ENCODE results near the gene HPCAL4.
A peak's percentile ranks its signal among the peaks of the same experiment; 100 is the strongest.

The HPCAL4 gene

DNA sequence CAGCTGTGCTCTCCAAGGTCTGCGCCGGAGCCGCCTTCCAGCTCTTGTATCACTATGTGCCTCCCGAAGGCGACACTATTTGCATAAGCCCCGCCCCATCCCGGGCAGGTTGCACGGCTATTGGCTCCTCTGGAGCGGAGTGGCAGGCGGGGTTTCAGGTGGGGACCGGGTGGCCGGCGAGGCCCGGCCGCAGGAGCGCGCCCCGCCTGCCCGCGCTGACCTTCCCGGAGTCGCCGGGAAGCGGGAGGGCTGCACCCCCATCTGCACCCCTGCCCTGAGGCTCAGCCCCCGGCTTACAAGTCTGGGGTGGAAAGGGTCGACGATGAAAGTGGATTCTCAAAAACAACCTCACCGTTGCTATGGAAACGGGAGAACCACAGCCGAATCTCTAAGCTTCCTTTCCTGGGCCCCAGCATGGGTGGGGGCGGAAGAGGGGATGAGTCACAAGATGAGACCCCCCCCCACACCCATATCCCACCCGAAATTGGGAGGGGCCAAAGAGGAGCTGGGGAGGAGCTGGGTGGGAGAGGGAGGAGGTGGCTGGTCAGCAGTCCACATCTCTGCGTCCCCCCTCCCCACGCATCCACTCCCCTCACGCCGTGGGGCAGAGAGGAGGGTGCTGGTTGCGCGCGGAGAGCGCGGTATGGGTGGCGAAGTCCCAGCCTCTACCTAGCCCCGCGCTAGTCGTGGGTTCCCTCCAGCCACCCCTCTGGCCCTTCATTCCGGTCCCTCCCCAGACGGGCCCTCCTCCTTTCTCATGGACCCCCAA, at the start of gene HPCAL4:
TSS of gene HPCAL4 (minus strand) at position 51 of the 769 bp plus-strand sequence. CDS start 6,830 bp downstream, outside the sequence.
- Histone ChIP-seq H3K27ac (ENCODE audit: low read length) (no peak within 1 kb of the TSS), H3K27me3 (ENCODE audit: insufficient read depth, low read length) (peaks cover 100% of the 10 kb centered on the region), H3K36me3 (ENCODE audit: insufficient read depth, low read depth, low read length) (no peaks in the 10 kb centered on the region), H3K9me3 (ENCODE audit: insufficient read depth, low read depth, low read length) (no peaks in the 10 kb centered on the region), H3K4me1 (ENCODE audit: insufficient read depth, low read length) (peaks cover 8% of the 10 kb centered on the region; the same call in 1 of the 2 replicates), H3K9ac (ENCODE audit: low read depth, low read length) (no peak within 1 kb of the TSS), H3K4me3 (ENCODE audit: low read length) (peak within 1 kb of the TSS; percentile 56; the same call in 1 of the 2 replicates)

DNA sequence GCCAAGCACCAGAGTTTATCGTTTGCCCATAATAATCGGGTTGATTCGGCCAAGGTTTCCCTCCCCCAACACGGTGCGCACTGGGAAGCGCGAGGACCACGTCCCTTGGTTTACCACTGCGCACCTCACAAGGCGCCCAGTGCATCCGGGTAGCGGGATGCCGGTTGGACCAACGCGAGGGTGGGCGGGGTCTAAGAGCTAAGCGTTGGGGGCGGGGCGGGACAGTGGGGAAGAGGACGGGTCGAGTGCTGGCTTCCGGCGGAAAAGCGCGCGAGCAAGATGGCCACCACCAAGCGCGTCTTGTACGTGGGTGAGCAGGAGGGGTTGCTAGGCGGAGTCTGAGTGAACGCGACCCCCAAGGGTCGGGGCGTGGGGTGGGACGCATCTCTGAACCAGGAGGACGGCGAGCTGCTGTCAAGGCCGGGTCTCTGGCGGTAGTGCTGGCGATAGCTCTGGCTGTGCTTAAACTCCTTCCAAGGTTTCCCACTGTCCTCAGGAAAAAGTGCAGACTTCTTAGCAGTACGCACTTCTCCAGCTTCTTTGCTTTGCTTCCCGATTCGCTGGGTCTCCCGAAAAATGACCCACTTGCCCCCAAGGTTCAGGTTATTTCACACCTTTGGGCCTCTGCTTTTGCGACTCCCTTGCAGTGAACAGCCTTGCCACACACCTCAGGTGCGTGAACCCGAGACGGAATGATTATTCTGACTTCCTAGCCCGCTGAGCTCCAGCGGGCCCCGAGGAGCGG, 47.6 kb upstream of the HPCAL4 start, which contains the start of gene PPIE:
TSS of gene PPIE (plus strand) at position 261 of the 745 bp plus-strand sequence. CDS start at position 280, 19 bp downstream.
- Histone ChIP-seq H3K4me1 (ENCODE audit: insufficient read depth, low read length) (peaks cover 5% of the 10 kb centered on the region), H3K4me3 (ENCODE audit: low read length) (peak within 1 kb of the TSS; percentile 81), H3K9me3 (ENCODE audit: insufficient read depth, low read depth, low read length) (no peaks in the 10 kb centered on the region), H3K9ac (ENCODE audit: low read depth, low read length) (peak within 1 kb of the TSS; percentile 87), H3K27me3 (ENCODE audit: insufficient read depth, low read length) (peaks cover 45% of the 10 kb centered on the region), H3K36me3 (ENCODE audit: insufficient read depth, low read depth, low read length) (peaks cover 37% of the 10 kb centered on the region), H3K27ac (ENCODE audit: low read length) (no peak within 1 kb of the TSS)

DNA sequence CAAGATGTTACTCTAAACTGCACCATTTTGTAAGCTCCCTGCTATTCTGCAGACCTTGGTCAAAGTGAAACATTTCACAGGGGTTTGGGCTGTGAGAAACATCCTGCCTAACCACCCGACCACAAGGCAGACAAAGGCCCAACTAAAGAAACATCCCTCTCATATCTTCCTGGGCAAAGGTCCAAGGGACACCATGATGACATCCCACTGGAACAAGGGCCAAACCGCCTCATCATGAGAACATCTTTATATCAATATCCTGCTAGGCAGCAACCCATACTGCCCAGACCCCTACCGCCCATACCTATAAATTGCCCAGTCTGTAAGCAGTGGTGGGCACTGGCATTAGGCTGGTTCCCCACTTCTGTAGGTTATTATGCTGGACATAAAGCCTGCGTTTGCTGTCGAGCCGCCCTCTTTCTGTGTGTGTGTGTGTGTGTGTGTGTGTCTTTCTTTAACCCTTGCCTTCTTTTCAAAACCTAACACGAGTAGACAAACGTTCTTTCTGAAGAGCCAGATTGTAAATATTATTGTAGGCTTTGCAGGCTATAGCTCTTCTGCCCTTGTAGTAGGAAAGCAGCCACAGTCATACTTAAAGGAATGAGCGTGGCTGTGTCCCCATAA, 46.4 kb upstream of the HPCAL4 start:
- Histone ChIP-seq H3K27me3 (ENCODE audit: insufficient read depth, low read length) (peaks cover 56% of the 10 kb centered on the region), H3K9ac (ENCODE audit: low read depth, low read length) (no peak overlapping the region), H3K36me3 (ENCODE audit: insufficient read depth, low read depth, low read length) (peaks cover 26% of the 10 kb centered on the region), H3K4me1 (ENCODE audit: insufficient read depth, low read length) (peaks cover 5% of the 10 kb centered on the region), H3K27ac (ENCODE audit: low read length) (no peak overlapping the region), H3K4me3 (ENCODE audit: low read length) (no peak overlapping the region), H3K9me3 (ENCODE audit: insufficient read depth, low read depth, low read length) (no peaks in the 10 kb centered on the region)

- Histone ChIP-seq H3K9me3 (ENCODE audit: insufficient read depth, low read depth, low read length) (no peaks in the 10 kb centered on the region), H3K36me3 (ENCODE audit: insufficient read depth, low read depth, low read length) (peaks cover 6% of the 10 kb centered on the region), H3K27ac (ENCODE audit: low read length) (no peak overlapping the region), H3K4me1 (ENCODE audit: insufficient read depth, low read length) (peaks cover 5% of the 10 kb centered on the region), H3K9ac (ENCODE audit: low read depth, low read length) (no peak overlapping the region), H3K27me3 (ENCODE audit: insufficient read depth, low read length) (peaks cover 76% of the 10 kb centered on the region), H3K4me3 (ENCODE audit: low read length) (no peak overlapping the region)
These were observed 44.5 kb upstream of the HPCAL4 start for GRCh38 chr1:39735731-39736130.

DNA sequence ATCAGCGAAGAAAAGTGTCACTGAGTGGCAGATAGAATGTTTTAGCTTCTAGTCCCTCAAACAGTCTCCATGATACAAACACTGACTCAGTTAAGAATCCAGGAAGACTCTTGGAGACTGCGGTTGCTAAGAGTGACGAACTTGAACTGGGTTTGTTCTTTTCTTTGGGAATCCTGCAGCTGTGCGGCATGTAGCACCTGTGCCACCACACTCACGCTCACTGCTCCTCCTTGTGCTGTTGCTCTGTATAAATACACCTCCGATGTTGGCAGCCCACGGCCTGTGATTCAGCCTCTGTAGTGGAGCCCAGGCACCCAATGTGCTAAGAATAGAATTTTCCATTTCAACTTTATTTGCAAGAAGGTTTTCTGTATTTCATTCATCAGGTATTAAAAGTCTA, 41.9 kb upstream of the HPCAL4 start:
- H3K36me3 ChIP-seq (ENCODE audit: insufficient read depth, low read depth, low read length) = no peaks in the 10 kb centered on the region
- peaks cover 99% of the 10 kb centered on the region for H3K27me3 ChIP-seq (ENCODE audit: insufficient read depth, low read length)
- no peaks in the 10 kb centered on the region for H3K9me3 ChIP-seq (ENCODE audit: insufficient read depth, low read depth, low read length)
- H3K27ac ChIP-seq (ENCODE audit: low read length) = no peak overlapping the region
- H3K4me1 ChIP-seq (ENCODE audit: insufficient read depth, low read length) = no peaks in the 10 kb centered on the region
- no peak overlapping the region for H3K9ac ChIP-seq (ENCODE audit: low read depth, low read length)
- no peak overlapping the region for H3K4me3 ChIP-seq (ENCODE audit: low read length)

DNA sequence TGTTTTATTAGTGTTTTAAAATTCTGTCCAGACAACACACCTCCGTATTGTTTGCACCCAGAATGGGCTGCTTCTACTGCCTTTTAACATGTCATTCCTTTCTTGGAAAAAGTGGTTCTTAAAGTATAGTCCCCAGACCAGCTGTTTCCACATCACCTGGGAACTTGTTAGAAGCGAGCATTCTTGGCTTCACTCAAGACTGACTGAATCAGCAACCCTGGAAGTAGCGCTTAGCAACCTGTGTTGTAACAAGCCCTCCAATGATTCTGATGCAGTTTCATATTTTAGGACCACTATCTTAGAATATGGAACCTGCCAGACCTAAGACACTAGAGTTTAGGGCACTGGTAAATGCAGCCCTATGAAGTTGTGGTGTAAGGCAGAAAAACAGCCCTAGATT, 41.5 kb upstream of the HPCAL4 start:
- H3K27ac ChIP-seq (ENCODE audit: low read length) = no peak overlapping the region
- no peaks in the 10 kb centered on the region for H3K9me3 ChIP-seq (ENCODE audit: insufficient read depth, low read depth, low read length)
- H3K4me1 ChIP-seq (ENCODE audit: insufficient read depth, low read length) = no peaks in the 10 kb centered on the region
- H3K36me3 ChIP-seq (ENCODE audit: insufficient read depth, low read depth, low read length) = no peaks in the 10 kb centered on the region
- peaks cover 99% of the 10 kb centered on the region for H3K27me3 ChIP-seq (ENCODE audit: insufficient read depth, low read length)
- H3K9ac ChIP-seq (ENCODE audit: low read depth, low read length) = no peak overlapping the region
- no peak overlapping the region for H3K4me3 ChIP-seq (ENCODE audit: low read length)

DNA sequence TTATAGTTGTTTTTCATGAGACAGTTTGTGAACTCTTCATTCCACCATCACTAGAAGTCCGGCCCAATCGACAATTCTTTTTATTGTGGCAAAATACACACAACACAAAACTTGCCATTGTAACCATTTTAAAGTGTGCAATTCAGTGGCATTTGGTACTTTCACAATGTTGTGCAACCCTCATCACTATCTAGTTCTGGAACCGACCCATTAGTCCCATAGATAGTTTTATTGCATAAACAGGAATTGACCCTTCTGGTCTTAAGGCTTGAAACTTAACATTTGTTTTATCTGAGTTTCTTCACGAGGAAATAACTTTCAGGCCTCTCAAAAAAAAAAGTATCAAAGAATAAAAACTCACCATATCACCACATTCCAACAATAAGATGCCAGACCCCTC, 38.6 kb upstream of the HPCAL4 start:
- Histone ChIP-seq H3K36me3 (ENCODE audit: insufficient read depth, low read depth, low read length) (no peaks in the 10 kb centered on the region), H3K4me1 (ENCODE audit: insufficient read depth, low read length) (no peaks in the 10 kb centered on the region), H3K9ac (ENCODE audit: low read depth, low read length) (no peak overlapping the region), H3K27ac (ENCODE audit: low read length) (no peak overlapping the region), H3K9me3 (ENCODE audit: insufficient read depth, low read depth, low read length) (no peaks in the 10 kb centered on the region), H3K4me3 (ENCODE audit: low read length) (no peak overlapping the region), H3K27me3 (ENCODE audit: insufficient read depth, low read length) (peaks cover 100% of the 10 kb centered on the region)

- Histone ChIP-seq H3K4me3 (ENCODE audit: low read length) (no peak overlapping the region), H3K9me3 (ENCODE audit: insufficient read depth, low read depth, low read length) (no peaks in the 10 kb centered on the region), H3K27ac (ENCODE audit: low read length) (no peak overlapping the region), H3K4me1 (ENCODE audit: insufficient read depth, low read length) (no peaks in the 10 kb centered on the region), H3K36me3 (ENCODE audit: insufficient read depth, low read depth, low read length) (no peaks in the 10 kb centered on the region), H3K27me3 (ENCODE audit: insufficient read depth, low read length) (peaks cover 100% of the 10 kb centered on the region), H3K9ac (ENCODE audit: low read depth, low read length) (no peak overlapping the region)
These were observed 37.8 kb upstream of the HPCAL4 start for GRCh38 chr1:39729030-39729429.

DNA sequence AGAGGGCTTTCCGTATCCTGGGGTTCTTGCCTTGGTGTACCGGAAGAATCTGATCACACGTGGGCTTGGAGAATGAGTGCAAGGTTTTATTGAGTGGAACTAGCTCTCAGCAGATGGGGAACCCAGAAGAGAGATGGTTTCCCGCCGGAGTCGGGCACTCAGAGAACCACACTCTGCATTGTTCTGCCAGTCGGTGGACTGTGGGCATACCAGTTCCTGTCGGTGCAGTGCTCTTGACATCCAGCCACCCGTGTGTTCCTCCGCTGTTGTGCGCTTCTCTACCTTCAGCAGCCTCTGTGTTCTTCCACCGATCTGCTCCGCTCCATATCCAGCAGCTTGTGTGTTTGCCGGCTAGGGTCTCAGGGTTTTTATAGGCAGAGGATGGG, 36.7 kb upstream of the HPCAL4 start:
- Histone ChIP-seq H3K9ac (ENCODE audit: low read depth, low read length) (no peak overlapping the region), H3K36me3 (ENCODE audit: insufficient read depth, low read depth, low read length) (no peaks in the 10 kb centered on the region), H3K9me3 (ENCODE audit: insufficient read depth, low read depth, low read length) (no peaks in the 10 kb centered on the region), H3K4me1 (ENCODE audit: insufficient read depth, low read length) (no peaks in the 10 kb centered on the region), H3K27me3 (ENCODE audit: insufficient read depth, low read length) (peaks cover 99% of the 10 kb centered on the region), H3K27ac (ENCODE audit: low read length) (no peak overlapping the region), H3K4me3 (ENCODE audit: low read length) (no peak overlapping the region)

DNA sequence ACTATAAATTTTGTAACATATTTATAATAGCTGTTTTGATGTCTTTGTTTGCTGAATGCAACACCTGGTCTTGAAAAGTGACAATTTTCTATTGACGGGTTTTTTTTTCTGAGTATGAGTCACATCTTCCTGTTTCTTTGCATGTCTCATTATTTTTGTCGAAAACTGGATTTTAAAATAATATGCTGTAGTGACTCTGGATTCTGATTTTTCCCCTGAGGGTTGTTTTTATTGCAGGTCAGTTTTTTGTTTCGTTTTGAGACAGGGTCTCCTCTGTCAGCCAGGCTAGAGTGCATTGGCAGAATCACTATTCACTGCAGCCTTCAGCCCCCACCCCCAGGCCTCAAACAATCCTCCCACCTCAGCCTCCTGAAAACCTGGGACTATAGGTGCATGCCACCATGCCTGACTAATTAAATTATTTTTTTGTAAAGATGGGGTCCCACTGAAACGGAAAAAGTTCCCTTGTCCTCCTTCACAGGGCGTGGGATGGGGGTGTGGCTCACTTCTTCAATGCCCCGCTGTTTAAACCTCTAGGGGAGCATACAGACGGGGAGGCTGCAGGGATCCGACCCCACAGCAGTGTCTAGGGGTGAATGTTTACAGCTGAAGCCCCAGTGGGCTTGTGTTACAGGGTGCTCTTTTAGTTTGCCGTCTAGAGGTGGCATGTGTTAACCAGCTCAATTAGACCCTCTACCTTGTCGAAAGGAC, 36.1 kb upstream of the HPCAL4 start:
- Histone ChIP-seq H3K36me3 (ENCODE audit: insufficient read depth, low read depth, low read length) (no peaks in the 10 kb centered on the region), H3K9ac (ENCODE audit: low read depth, low read length) (no peak overlapping the region), H3K27ac (ENCODE audit: low read length) (no peak overlapping the region), H3K4me3 (ENCODE audit: low read length) (no peak overlapping the region), H3K4me1 (ENCODE audit: insufficient read depth, low read length) (no peaks in the 10 kb centered on the region), H3K27me3 (ENCODE audit: insufficient read depth, low read length) (peaks cover 99% of the 10 kb centered on the region), H3K9me3 (ENCODE audit: insufficient read depth, low read depth, low read length) (no peaks in the 10 kb centered on the region)

DNA sequence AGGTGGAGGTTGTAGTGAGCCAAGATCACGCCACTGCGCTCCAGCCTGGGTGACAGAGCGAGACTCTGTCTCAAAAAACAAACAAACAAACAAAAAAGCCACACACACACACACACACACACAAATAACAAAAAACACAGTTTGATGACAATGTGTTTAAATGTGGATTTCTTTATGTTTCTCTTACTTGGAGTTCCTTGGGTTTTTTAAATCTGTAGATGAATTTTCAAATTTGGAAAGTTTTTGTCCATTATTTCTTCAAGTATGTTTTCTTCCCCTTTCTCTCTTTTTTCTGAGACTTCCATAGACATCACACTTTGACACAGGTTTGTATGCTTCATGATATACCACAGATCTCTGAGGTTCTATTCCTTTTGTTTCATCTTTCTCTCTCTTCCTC, 35.4 kb upstream of the HPCAL4 start:
- no peak overlapping the region for H3K27ac ChIP-seq (ENCODE audit: low read length)
- H3K36me3 ChIP-seq (ENCODE audit: insufficient read depth, low read depth, low read length) = no peaks in the 10 kb centered on the region
- H3K4me3 ChIP-seq (ENCODE audit: low read length) = no peak overlapping the region
- H3K9me3 ChIP-seq (ENCODE audit: insufficient read depth, low read depth, low read length) = no peaks in the 10 kb centered on the region
- H3K9ac ChIP-seq (ENCODE audit: low read depth, low read length) = no peak overlapping the region
- H3K27me3 ChIP-seq (ENCODE audit: insufficient read depth, low read length) = peaks cover 99% of the 10 kb centered on the region
- H3K4me1 ChIP-seq (ENCODE audit: insufficient read depth, low read length) = no peaks in the 10 kb centered on the region

All from iPS-20b (cell line).